OCI-LY3 (cell line): Measurements from ENCODE around the gene PTPN1.

Source experiments
- EZH2phosphoT487 ChIP-seq: fragments of 200-600 bp; shearing (Covaris generic); IDR thresholded peaks from 2 replicates; pipeline ENCODE4 v1.6.1; 2018; ENCODE audit warnings: antibody characterized with exemption, mixed run types, low read depth
- TF ChIP-seq, protein P1 (sequence below): fragments of 200-600, 300-600 bp; sonication (generic); IDR thresholded peaks from 2 replicates; pipeline ENCODE4 v1.5.1; 2014; ENCODE audit warnings: antibody characterized with exemption, low read length, low read depth

DNA sequence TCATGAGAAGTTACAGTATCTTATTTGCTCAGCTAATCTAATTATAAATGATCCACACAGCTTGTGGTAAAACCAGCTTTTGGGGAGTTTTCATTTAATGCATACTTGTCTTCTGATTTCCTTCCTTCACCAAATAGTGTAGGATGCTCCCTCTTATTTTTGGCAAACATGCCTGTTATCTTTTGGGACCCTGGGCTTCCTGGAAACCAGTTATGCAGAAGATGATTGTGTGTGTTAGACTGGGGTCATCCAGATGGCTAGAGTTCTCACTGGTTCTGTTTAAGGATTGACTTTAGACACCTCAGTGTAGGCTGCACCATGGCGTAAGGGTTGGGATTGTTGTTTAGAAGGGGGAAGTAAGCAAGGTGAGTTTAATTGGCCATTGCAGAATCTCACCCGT lies 61.3 kb downstream of the PTPN1 start:
- TF ChIP-seq, protein P1, sequence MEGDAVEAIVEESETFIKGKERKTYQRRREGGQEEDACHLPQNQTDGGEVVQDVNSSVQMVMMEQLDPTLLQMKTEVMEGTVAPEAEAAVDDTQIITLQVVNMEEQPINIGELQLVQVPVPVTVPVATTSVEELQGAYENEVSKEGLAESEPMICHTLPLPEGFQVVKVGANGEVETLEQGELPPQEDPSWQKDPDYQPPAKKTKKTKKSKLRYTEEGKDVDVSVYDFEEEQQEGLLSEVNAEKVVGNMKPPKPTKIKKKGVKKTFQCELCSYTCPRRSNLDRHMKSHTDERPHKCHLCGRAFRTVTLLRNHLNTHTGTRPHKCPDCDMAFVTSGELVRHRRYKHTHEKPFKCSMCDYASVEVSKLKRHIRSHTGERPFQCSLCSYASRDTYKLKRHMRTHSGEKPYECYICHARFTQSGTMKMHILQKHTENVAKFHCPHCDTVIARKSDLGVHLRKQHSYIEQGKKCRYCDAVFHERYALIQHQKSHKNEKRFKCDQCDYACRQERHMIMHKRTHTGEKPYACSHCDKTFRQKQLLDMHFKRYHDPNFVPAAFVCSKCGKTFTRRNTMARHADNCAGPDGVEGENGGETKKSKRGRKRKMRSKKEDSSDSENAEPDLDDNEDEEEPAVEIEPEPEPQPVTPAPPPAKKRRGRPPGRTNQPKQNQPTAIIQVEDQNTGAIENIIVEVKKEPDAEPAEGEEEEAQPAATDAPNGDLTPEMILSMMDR, result no peak
- no peak for TF ChIP-seq EZH2phosphoT487
